Astrocyte of the cerebellum (primary cell): ENCODE measurements around the gene ABHD10.

Source experiments
- DNase-seq: peaks from one replicate; pipeline ENCODE4 v3.0.0-alpha.2; 2011; ENCODE audit warnings: low read depth
- H3K4me3 ChIP-seq: 2 replicates; pipeline ENCODE4 v1.5.1; 2011; ENCODE audit warnings: mild to moderate bottlenecking, low read depth, low read length, moderate library complexity
- CTCF ChIP-seq: IDR thresholded peaks from 2 replicates; pipeline ENCODE4 v1.5.1; 2012; ENCODE audit warnings: low read length, low read depth, moderate library complexity, mild to moderate bottlenecking; ENCODE audit errors: missing control alignments
- in situ Hi-C: cut with HindIII; loops from 2 replicates; pipeline ENCODE4 v1.10.0; 2017; ENCODE audit warnings: low sequenced_read_pairs

ABHD10 gene

GRCh38 chr3:111970376-111970775, 8.4 kb upstream of the ABHD10 start:
- no peak for TF ChIP-seq CTCF
- in situ Hi-C loops = loop anchor here (25.0 kb wide), 1 partner anchor 258 kb away; no protein-coding TSS in a partner anchor

GRCh38 chr3:111971533-111972130, 7.2 kb upstream of the ABHD10 start:
- H3K4me3 ChIP-seq = no peak overlapping the region
- no peak for DNase-seq
- in situ Hi-C loops = loop anchor here (25.0 kb wide), 1 partner anchor 259 kb away; no protein-coding TSS in a partner anchor
- TF ChIP-seq CTCF = no peak

More at GRCh38 chr3:111970376-111970775, 8.4 kb upstream of the ABHD10 start:
- no peak for DNase-seq
- no peak overlapping the region for H3K4me3 ChIP-seq

GRCh38 chr3:111972891-111973290, 5.9 kb upstream of the ABHD10 start:
- DNase-seq = no peak
- in situ Hi-C loops = loop anchor here (25.0 kb wide), 1 partner anchor 261 kb away; no protein-coding TSS in a partner anchor
- H3K4me3 ChIP-seq = no peak overlapping the region
- TF ChIP-seq CTCF = no peak

GRCh38 chr3:111975131-111975530, 3.7 kb upstream of the ABHD10 start:
- H3K4me3 ChIP-seq = no peak overlapping the region
- DNase-seq = no peak
- in situ Hi-C loops = no loop called here
- no peak for TF ChIP-seq CTCF

- in situ Hi-C loops = no loop called here
- no peak overlapping the region for H3K4me3 ChIP-seq
- no peak for DNase-seq
- TF ChIP-seq CTCF = no peak
Observed at GRCh38 chr3:111976254-111976653, 2.6 kb upstream of the ABHD10 start.

- in situ Hi-C loops = no loop called here
- no peak for DNase-seq
- H3K4me3 ChIP-seq = peak overlapping the region; percentile 68
- no peak for TF ChIP-seq CTCF
Observed at GRCh38 chr3:111979434-111980038, 710 bp downstream of the ABHD10 start.
